ENCODE results near the gene GOLGA7B.

The GOLGA7B gene

DNA sequence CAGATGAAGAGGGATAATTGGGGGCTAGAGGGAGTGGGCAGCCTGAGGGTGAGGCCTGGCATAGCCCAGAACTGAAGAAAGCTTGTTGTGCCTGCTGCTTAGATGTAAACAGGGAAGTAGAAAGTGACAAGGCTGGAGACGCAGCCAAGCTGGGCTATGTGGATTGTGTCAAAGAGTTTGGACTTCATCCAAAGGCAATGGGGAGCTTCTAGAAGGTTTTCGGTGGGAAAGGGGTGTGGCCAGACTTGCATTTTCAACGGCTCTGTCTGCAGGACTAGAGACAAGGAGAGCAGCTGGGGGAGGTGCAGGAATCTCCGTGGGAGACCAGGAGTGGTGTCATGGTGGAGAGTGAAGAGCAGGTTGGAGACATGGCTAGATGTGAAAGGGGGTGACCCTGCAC, 48.8 kb downstream of the GOLGA7B start:
- peak; percentile 67 for DNase-seq

DNA sequence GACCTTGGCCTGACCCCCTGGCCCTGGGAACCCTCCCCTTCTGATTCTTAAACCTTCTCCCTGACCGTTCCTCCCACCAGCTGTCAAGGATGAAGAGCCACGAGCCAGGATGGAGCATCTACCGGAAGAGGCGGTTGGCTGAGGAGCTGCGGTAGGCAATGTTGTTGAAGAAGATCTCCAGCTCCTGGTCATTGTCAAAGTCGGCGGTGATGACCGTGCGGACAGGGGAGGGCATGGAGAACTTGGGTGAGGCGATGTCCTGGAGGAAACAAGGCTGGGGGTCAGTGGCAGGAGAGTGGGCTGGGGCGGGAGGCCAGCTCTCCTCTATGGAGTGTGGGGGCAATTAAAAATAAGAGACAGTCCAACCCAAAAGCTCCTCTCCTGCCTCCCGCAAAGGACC, 51.7 kb downstream of the GOLGA7B start:
- DNase-seq = no peak

DNA sequence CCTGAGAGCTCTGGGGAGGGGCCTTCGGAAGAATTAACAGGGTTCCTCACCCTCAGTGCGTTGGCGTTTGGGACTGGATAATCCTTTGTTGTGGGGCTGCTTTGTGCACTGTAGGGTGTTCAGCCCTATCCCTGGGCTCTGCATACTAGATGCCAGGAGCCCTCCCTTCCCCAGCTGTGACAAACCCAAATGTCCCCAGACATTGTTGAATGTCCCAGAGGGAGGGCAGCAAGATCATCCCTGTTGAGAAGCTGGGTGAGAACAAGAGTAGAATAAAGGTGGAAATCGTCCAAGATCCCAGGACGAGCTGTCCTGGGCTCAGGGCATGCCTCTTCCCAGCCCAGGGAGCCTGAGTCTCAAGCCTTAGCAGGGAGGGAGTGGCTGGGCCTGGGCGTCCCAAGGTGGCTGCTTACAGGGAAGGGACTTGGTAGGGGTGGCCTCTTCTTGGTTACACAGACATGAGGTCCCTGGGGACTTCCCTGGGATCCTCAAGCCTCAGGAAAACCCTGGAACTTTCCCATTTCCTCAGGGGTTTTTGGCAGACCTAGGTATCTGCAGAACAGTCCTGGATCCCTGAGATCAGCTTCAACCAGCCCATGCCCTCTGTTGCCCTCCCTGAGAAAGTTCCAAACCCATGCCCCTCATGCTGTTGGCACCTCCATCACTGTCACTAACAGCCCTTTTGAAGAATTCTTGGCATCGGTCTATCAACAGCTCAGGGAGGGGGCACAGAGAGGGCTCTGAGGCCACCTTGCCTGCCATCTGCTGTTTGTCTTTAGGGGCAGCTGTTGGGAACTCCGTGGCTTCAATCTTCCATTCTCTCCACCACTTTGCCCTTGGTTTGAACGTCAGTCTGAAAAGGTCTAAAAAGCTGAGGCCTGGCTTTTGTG, 53.7 kb downstream of the GOLGA7B start:
- no peak for DNase-seq

DNA sequence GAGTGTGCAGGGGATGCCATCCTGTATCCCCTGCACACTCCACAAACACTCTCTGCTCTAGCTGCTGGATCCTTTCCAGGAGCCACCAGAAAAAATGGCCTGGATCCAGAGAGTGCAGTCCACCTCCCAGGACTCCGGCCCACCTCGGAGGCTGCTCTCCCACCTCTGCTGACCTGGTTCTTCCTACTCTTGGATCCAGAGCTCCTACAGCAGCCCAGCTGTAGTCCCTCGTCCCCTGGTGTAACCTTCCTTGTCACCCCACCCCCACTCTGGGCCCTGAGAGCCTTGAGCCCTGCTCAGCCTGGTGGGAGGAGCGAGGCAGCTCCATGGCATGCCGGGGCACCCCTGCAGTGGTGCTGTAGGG, 54.4 kb downstream of the GOLGA7B start:
- no peak for DNase-seq

DNA sequence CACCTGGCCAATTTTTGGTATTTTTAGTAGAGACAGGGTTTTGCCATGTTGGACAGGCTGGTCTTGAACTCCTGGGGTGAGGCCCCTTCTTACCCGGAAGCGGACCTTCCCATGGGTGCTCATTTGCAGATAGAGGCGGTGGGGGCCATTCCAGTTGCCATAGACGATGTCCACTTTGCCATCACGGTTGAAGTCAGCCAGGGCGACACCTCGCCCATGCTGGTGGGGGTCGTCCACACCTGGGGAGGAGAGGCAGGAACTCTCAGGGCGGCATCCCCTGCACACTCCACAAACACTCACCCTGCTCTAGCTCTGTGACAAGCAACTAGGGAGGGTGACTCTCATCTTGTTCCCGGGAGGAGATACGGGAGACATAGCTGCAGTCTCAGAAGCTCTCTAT, 54.9 kb downstream of the GOLGA7B start:
- DNase-seq = no peak

DNA sequence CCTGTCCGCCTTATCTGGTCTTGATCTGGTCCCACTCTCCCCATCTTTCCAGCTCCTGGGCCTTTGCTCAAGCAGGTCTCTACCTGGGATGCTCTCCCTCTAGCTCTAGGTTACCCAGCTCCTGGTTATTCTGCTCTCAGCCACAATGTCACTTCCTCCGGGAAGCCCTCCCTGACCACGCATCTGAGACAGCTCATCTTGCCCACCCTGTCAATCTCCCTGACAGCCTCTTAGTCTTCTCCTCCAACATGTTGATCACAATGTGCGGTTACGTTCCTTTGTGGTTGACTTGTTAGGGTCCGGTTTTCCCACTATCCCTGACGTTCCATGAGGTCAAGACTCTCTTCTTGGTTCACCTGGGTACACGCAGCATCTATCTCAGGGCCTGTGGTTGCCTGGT, 55.6 kb downstream of the GOLGA7B start:
- no peak for DNase-seq

DNA sequence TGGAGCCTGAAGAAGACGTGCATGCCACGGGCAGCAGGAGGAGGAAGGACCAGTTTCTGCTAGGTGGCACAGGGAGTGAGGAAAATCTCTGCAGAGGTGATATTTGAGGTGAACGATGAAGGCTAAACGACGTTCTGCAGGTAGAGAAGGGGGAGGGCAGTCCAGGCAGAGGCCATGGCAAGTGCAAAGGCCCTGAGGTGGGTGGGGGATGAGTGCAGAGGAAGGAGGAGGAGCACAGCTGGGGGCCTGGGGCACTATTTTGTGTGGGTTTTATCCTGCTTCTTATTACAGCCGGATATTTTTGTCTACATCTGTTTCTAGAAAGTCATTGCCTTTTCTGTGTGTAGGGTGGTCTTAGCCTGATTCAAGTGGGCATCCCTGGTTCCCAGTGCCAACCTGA, 57.6 kb downstream of the GOLGA7B start:
- no peak for DNase-seq

DNA sequence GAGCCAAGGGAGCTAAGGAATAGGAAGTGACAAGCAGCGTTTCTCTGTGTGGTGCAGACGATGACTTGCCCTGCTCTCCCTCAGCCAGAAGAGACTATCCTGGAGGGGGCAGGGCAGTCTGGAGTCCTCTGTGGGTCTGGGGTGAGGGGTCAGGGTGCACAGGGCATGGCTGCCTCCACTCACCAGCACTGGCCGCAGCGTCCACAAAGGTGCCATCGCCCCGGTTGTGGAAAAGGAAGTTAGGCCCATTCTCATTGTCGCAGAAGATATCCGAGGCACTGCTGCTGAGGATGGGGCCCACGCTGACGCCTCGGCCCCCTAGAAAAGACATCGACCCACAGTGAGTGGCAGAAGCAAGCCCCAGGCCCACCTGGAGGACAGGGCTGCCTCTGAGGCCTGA, 58.2 kb downstream of the GOLGA7B start:
- DNase-seq = no peak

DNA sequence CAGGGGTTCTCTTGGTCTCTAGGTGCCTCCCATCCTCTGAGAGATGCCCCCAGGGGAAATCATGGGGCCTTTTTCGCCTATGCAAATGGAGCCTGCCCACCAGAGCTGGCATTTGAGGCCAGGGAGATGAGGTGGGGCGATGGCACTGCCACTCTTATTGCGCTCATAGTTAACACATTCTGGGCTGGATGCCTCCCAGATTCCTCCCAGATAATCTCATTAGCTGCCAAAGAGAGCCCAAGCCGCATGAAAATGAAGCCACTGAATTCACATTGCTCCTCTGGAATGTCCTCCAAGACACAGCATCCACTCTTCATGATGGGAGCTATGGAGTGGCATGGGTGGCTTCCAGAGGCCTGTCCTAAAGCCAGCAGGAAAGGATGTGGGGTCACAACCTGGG, 61.0 kb downstream of the GOLGA7B start:
- DNase-seq = no peak

DNA sequence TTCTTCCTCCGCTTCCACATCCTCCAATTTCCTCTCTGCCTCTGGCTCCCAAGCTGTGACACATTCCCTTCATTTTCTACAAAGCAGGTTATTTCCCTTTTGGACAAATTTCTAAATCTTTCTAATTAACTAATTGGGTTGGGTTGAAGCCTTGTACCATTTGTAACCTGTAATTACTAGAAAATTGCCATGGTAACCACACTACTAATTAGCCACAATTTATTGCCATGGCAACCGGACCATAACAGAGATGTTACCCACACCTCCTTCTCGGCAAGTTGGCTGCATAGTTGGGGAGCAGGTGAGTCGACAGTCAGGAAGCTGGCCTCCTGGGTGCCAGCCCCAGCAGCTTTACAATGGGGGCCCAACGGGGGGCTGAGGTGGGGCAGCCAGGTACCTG, 61.6 kb downstream of the GOLGA7B start:
- DNase-seq = no peak

DNA sequence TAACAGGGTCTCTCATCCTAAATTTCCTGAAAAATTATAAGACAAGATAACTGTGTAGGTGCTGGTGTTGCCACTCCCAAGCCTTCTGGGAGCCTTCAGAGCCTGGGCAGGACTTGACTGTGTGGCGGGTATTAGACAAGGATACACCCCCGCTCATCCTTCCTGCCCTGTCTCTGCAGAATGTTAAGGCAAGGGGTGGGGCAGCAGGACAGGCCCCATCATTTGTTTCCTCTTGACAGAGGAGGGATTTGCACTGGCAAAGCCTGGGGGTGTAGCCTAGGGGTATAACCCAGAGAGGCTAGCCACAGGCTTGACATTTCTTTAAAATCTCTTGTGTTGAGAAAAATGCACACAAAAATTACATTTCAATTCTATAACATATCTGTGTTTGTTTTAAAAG, 63.5 kb downstream of the GOLGA7B start:
- DNase-seq = no peak

DNA sequence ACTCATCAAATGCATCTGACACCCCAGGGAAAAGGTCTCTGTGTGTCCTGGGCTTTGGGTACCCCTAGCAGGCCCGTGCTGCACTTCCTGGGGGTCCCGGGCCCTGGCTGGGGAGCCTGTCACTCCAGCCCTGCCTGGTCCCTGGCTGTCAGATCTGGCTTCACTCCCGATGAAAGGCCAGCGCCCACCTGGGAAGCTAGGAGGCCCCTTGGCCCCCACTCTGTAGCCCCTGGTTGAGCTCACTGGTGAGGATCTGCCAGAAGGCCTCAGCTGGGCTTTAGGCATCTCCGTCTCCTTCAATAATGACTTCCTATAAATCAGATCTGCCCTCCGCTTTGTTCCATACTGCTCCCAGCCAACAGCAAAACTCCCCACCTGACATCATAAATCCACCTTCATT, 64.0 kb downstream of the GOLGA7B start:
- no peak for DNase-seq

DNA sequence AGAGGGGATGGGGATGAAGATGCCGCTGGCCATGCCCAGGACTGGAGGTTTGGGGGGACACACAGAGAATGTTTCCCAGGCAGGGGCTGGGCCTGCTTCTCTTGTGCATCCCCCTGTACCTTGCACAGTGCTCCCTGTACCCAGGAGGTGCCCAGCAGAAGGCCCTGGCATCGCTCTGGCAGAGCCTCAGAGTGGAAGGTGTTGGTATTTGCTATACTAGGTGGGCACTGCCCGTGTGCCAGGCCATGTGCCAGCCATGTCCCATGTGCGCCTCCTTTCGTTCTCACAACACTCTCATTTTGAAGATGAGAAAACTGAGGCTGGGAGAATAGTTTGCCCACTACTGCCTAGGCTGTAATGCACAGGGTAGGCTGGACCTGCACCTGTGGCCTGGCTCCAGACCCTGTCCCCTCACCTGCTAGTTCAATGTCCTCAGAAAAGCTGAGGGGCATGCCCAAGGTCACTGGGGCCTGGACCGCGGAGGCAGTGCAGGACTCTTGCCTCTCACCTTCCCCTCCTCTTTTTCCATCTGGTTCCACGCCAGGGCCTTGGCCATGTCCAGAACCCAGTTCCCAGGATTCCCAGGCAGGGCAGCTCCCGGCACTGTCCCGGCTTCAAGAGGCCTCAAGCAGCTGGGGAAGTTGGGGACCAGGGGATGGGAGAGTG, 64.7 kb downstream of the GOLGA7B start:
- DNase-seq = no peak

DNA sequence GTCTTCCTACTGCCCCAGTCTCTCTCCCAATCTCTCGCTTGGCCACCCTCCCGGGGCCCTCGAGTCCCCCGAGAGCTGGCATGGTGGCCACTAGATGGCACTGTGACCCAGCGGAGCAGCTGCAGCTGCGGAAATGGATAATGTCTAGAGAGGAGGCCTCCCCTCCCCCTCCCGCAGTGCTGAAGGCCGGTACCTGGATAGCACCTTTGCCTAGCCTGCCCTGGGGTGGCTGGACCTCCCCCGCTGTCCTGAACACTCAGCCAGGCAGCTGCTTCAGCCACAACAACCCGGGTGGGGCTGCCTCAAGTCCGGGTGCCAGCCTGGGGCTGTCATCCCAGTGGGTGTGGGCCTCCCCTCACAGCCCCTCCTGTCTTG, 65.2 kb downstream of the GOLGA7B start:
- DNase-seq = peak; percentile 89

DNA sequence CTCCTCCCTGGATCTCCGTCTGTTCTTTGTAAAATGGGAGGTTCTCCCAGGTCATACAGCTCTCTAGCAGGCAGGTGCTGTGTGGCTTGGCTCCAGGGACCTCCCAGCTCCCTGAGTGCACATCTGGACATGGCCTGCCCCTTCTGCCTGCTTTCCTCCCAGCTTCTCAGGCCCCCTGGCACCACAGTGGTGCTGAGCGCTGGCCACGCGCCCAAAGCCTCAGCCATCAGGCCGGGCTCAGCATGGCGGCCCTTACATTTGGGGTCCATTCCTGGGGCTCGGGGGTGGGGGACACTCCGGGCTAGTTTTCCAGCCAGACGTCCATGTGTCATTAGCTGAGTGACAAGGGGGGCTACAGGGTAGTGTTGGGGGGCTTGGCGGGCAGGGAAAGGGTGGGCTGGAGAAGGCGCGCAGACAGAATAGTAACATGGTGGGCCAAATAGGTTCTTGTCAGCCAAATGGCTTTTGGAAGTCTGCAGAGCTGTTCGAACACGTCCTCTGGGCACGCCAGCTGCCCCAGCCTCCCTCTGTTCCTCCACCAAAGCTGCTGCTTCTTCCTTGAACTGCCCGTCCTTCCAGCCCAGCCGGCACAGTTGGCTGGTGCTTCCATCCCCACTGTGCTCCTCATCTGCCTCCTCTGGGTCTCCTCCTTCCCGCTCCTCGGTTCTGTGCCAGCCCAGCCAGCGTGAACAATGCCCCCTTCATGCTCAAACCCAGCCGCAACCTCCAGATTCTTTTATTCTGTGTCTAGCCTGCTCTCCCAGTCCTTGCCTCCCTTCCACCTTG, 65.9 kb downstream of the GOLGA7B start:
- no peak for DNase-seq

DNA sequence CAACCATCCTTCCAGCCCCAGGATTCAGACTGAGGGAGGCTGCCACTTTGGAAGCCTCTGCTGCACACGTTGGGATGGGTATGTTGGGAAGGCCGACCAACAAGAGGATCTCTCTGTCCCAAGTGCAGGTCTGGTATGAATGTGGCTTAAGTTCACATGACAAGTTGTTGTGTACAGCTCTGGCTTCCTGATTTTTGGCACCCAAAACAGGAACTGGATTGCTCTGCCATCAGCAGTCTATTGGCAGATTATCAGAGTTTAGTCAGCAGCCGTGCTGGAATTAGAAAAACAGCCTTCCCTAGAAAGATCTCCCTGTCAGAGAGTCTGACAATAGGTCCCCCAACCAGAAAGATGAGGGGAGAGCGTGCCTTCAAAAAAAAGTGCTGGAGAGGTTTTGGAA, 66.9 kb downstream of the GOLGA7B start:
- DNase-seq = peak; percentile 52

DNA sequence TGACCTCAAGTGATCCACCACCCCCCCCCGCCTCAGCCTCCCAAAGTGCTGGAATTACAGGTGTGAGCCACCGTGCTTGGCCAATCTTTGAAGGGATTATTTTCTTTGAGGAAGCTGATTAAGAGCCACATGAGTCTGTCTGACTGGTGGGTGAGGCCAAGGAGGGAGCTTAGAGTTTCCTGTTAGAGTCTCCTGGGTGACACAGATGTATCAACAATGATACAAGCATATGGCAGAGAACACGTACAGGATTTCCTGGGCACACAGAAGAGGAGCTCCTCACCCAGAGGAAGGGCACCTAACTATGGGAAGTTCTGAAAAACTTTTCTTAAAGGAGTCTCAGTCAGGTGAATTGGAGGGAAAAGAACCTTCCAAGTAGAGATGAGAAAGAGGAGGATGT, 69.4 kb downstream of the GOLGA7B start:
- no peak for DNase-seq

DNA sequence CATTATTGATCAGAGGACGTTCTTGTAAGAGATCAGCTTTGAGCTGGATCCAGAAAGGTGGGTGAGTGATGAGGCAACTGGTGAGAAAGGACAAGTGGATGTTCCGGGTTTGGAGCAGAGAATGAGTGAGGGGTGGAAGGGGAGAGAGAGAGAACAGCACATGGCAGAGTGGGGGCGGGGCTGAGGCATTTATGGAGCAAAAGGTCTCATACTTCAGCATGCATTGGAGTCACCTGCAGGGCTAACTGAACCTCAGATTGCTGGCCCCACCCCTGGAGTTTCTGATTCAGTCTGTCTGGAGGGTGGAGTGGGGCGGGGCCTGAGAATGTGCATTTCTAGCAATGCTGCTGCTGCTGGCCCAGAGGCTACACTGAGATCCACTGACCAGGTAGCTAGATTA, 71.2 kb downstream of the GOLGA7B start:
- no peak for DNase-seq
